Measurements from ENCODE around the gene SOCS7.

- TF ChIP-seq CTCF (IDR thresholded peaks at IDR 0.05): no peak
- no peak for TF ChIP-seq POLR2AphosphoS5 (IDR thresholded peaks at IDR 0.05; ENCODE audit: low read depth, low read length)
These were observed 16.9 kb upstream of the SOCS7 start for GRCh38 chr17:38334480-38335364.

Data from Panc1 (cell line).